Mesothelial cell of epicardium (in vitro differentiated cells): ENCODE measurements around the gene SULT4A1. TPM values are rescaled to one million over a fixed set of nuclear protein-coding genes. Genes with fewer than 3 reads are reported as not detected.

Experiments
- DNase-seq, 2 experiments: peaks; one replicate each; pipeline ENCODE4 v3.0.0; 2021; ENCODE audit warnings: low spot score in 2 of 2; ENCODE audit not compliant: unreplicated experiment in 2 of 2
- H3K27ac Mint-ChIP-seq: 2 replicates; pipeline ENCODE4 v1.8.0; 2021; ENCODE audit warnings: mixed read lengths
- H3K27me3 Mint-ChIP-seq: 2 replicates; pipeline ENCODE4 v1.8.0; 2021; ENCODE audit warnings: low read depth, mixed read lengths
- H3K36me3 Mint-ChIP-seq: 2 replicates; pipeline ENCODE4 v1.8.0; 2021; ENCODE audit warnings: mixed read lengths
- H3K4me1 Mint-ChIP-seq: 2 replicates; pipeline ENCODE4 v1.8.0; 2021; ENCODE audit warnings: mixed read lengths
- H3K4me3 Mint-ChIP-seq: 2 replicates; pipeline ENCODE4 v1.8.0; 2021; ENCODE audit warnings: mild to moderate bottlenecking, moderate library complexity, mixed read lengths
- H3K9me3 Mint-ChIP-seq: 2 replicates; pipeline ENCODE4 v1.8.0; 2021; ENCODE audit warnings: mixed read lengths
- CTCF ChIP-seq: fragments of 200-600 bp; sonication (generic); IDR thresholded peaks from one replicate; pipeline ENCODE4 v1.5.0; 2021; ENCODE audit warnings: antibody characterized with exemption; ENCODE audit not compliant: unreplicated experiment
- total RNA-seq: library from RNA; stranded (reverse); gene quantifications from 3 replicates; pipeline ENCODE4 v1.2.1, GENCODE V29; 2021

Gene SULT4A1
- total RNA-seq, 1 donor from 2014 or later = 7.1 TPM

- no peak for TF ChIP-seq CTCF
These were observed 29.7 kb downstream of the SULT4A1 start for GRCh38 chr22:43832393-43833265.

GRCh38 chr22:43831561-43832392 lies 30.5 kb downstream of the SULT4A1 start:
- Mint-ChIP-seq H3K27me3 (no peaks in the 10 kb centered on the region), H3K9me3 (no peaks in the 10 kb centered on the region), H3K4me1 (peaks cover 25% of the 10 kb centered on the region), H3K36me3 (no peaks in the 10 kb centered on the region), H3K4me3 (no peak overlapping the region), H3K27ac (no peak overlapping the region)
- TF ChIP-seq CTCF = no peak
- no peak for DNase-seq

More at GRCh38 chr22:43832393-43833265, 29.7 kb downstream of the SULT4A1 start:
- peaks cover 16% of the 10 kb centered on the region for H3K4me1 Mint-ChIP-seq
- no peak overlapping the region for H3K27ac Mint-ChIP-seq
- no peaks in the 10 kb centered on the region for H3K9me3 Mint-ChIP-seq
- DNase-seq = no peak
- no peaks in the 10 kb centered on the region for H3K27me3 Mint-ChIP-seq
- H3K4me3 Mint-ChIP-seq = no peak overlapping the region
- no peaks in the 10 kb centered on the region for H3K36me3 Mint-ChIP-seq

GRCh38 chr22:43830931-43831560 lies 31.3 kb downstream of the SULT4A1 start:
- Mint-ChIP-seq H3K36me3 (no peaks in the 10 kb centered on the region), H3K9me3 (no peaks in the 10 kb centered on the region), H3K27ac (no peak overlapping the region), H3K4me3 (no peak overlapping the region), H3K27me3 (no peaks in the 10 kb centered on the region), H3K4me1 (peaks cover 30% of the 10 kb centered on the region)
- no peak for DNase-seq
- TF ChIP-seq CTCF = no peak

GRCh38 chr22:43829904-43830851 lies 32.1 kb downstream of the SULT4A1 start:
- TF ChIP-seq CTCF = no peak

More at GRCh38 chr22:43829904-43830851, 32.1 kb downstream of the SULT4A1 start:
- Mint-ChIP-seq H3K27ac (peak overlapping the region; percentile 72), H3K36me3 (no peaks in the 10 kb centered on the region), H3K27me3 (peaks cover 3% of the 10 kb centered on the region), H3K9me3 (no peaks in the 10 kb centered on the region), H3K4me3 (no peak overlapping the region), H3K4me1 (peaks cover 30% of the 10 kb centered on the region)
- DNase-seq = no peak
